Measurements from ENCODE around the gene PPP1R13B.

The PPP1R13B gene

DNA sequence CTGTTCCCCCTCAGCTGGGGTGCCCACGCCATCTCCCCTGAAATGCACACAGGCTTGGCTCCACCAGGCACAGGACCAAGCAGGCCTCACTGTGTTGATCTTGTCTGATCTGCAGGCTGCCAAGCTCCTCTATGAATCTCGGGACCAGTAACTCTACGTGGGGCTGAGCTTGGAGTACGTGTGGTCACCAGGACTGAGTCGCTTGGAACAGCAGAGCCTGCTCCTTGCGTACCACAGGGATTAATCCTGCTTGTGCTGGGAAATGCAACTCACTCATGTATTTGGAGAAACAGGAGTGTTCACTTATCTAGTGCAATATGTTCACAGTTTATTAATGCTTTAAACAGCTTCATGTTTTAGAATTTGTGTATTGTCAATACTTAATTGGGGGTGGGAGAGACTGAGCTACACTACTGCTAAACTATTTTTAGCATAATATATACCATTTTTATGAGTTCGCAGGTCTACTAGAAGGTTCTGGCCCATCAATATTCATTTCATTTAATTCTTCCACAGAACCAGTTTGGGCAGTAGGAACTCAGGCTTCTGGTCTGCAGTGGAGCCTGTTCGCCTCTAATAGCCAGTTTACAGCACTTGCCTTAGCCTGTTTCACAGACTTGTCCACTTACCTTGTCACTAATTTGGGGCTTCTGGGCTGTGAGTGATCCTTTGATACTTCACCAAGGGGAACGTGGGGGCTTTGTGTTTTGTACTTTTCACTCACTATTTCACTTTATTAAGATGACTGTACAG lies 114.3 kb downstream of the PPP1R13B start:
- TF ChIP-seq, protein P1, sequence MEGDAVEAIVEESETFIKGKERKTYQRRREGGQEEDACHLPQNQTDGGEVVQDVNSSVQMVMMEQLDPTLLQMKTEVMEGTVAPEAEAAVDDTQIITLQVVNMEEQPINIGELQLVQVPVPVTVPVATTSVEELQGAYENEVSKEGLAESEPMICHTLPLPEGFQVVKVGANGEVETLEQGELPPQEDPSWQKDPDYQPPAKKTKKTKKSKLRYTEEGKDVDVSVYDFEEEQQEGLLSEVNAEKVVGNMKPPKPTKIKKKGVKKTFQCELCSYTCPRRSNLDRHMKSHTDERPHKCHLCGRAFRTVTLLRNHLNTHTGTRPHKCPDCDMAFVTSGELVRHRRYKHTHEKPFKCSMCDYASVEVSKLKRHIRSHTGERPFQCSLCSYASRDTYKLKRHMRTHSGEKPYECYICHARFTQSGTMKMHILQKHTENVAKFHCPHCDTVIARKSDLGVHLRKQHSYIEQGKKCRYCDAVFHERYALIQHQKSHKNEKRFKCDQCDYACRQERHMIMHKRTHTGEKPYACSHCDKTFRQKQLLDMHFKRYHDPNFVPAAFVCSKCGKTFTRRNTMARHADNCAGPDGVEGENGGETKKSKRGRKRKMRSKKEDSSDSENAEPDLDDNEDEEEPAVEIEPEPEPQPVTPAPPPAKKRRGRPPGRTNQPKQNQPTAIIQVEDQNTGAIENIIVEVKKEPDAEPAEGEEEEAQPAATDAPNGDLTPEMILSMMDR (IDR thresholded peaks at IDR 0.05; ENCODE audit: low read depth, low read length): no peak
- TF ChIP-seq POLR2A (IDR thresholded peaks at IDR 0.05; ENCODE audit: extremely low read depth, insufficient read length) (no peak), MYC (IDR thresholded peaks at IDR 0.05; ENCODE audit: low read depth, low read length) (no peak)
- TF ChIP-seq, protein P2, sequence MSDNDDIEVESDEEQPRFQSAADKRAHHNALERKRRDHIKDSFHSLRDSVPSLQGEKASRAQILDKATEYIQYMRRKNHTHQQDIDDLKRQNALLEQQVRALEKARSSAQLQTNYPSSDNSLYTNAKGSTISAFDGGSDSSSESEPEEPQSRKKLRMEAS (IDR thresholded peaks at IDR 0.05; ENCODE audit: low read depth, low read length): no peak
- DNase-seq (ENCODE audit: low read depth): no peak
- H3K4me3 ChIP-seq (ENCODE audit: low read depth, low read length): no peak overlapping the region

DNA sequence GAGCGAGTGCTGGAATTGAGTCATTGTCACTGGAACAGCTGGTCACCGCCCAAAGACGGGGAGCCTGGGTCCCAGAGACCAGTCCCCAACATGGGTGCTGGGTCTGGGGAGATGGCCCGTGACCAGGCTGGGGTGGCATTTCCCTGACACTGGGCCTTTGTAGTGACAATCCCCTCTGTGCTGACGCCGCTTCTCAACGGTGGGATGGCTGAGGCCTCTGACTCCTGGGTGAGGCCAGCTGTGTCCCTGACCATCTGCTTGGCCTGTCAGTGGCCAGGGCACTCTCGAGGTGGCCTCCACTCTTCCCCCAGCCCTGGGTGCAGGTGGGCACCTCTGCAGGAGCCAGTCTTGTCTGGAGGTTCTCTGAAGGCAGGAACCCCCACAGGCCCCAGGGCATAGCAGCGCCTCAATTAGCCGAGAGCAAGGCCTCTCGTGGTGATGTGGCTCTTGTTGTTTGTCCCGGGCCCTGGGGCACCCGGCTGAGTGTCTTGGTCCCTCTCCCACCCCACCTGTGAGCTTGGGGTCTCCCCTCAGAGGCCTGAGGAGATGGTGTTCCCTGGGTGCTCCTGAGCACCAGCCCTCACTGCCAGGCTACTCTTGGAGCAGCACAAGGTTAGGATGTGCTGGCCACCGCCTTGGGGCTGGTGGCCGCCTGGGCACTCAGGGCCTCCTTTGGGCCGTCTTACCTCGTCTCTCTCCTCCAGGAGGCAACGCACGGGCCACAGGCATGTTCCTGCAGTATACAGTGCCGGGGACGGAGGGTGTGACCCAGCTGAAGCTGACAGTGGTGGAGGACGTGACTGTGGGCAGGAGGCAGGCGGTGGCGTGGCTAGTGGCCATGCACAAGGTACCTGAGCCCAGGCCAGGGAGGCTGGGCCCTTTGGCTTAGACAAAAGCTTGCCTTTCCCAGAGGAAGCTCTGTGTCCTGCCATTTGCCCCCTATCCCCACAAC lies 115.2 kb downstream of the PPP1R13B start:
- no peak for DNase-seq (ENCODE audit: low read depth)
- TF ChIP-seq POLR2A (IDR thresholded peaks at IDR 0.05; ENCODE audit: extremely low read depth, insufficient read length) (no peak), MYC (IDR thresholded peaks at IDR 0.05; ENCODE audit: low read depth, low read length) (no peak)
- TF ChIP-seq, protein P2 (IDR thresholded peaks at IDR 0.05; ENCODE audit: low read depth, low read length): no peak
- TF ChIP-seq, protein P1 (IDR thresholded peaks at IDR 0.05; ENCODE audit: low read depth, low read length): no peak
- no peak overlapping the region for H3K4me3 ChIP-seq (ENCODE audit: low read depth, low read length)

DNA sequence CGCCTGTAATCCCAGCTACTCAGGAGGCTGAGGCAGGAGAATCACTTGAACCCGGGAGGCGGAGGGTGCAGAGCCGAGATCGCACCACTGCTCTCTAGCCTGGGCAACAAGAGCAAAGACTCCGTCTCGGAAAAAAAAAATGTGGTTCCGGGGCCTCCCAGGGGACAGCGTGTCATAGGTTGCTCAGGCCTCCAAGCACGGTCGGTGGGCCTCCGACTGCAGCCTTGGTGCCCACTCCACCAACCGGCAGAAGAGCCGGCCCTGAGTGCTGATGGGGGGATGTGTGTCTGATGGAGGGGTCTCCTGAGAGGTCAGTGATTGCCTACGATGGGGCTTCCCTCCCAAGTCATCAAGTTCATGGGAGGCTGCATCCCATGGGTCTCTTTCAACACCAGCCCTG lies 115.9 kb downstream of the PPP1R13B start:
- DNase-seq (ENCODE audit: low read depth): no peak
- TF ChIP-seq, protein P2 (IDR thresholded peaks at IDR 0.05; ENCODE audit: low read depth, low read length): no peak
- TF ChIP-seq, protein P1 (IDR thresholded peaks at IDR 0.05; ENCODE audit: low read depth, low read length): no peak
- TF ChIP-seq POLR2A (IDR thresholded peaks at IDR 0.05; ENCODE audit: extremely low read depth, insufficient read length) (no peak), MYC (IDR thresholded peaks at IDR 0.05; ENCODE audit: low read depth, low read length) (no peak)
- no peak overlapping the region for H3K4me3 ChIP-seq (ENCODE audit: low read depth, low read length)

DNA sequence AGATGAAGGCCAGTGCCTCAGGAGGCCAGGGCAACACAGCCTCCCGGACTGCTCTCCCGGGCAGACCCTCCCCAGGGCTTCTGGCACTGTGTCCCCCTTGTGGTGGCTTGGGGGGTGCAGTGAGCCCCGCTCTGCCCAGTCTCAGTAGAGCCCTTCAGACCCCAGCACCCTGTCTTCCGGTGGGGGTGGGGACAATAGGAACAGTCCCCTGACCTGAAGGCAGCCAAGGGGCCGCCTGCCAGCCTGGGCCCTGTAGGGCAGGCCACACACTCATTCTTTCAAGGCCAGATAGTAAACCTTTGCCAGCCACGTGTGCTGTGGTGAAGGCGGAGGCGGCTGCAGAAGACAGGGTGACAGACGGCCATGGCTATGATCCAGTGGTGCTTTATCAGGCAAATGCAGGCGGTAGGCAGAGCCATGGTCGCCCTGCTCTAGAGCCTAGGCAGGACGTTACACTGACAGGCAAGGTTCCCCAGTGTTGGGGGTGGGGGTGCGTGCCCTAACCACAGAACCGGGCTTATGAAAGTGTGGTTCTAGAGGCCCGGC lies 116.8 kb downstream of the PPP1R13B start:
- no peak for TF ChIP-seq POLR2A (IDR thresholded peaks at IDR 0.05; ENCODE audit: extremely low read depth, insufficient read length)
- TF ChIP-seq, protein P2 (IDR thresholded peaks at IDR 0.05; ENCODE audit: low read depth, low read length): no peak
- TF ChIP-seq, protein P1 (IDR thresholded peaks at IDR 0.05; ENCODE audit: low read depth, low read length): no peak
- no peak for TF ChIP-seq MYC (IDR thresholded peaks at IDR 0.05; ENCODE audit: low read depth, low read length)
- no peak overlapping the region for H3K4me3 ChIP-seq (ENCODE audit: low read depth, low read length)
- no peak for DNase-seq (ENCODE audit: low read depth)

DNA sequence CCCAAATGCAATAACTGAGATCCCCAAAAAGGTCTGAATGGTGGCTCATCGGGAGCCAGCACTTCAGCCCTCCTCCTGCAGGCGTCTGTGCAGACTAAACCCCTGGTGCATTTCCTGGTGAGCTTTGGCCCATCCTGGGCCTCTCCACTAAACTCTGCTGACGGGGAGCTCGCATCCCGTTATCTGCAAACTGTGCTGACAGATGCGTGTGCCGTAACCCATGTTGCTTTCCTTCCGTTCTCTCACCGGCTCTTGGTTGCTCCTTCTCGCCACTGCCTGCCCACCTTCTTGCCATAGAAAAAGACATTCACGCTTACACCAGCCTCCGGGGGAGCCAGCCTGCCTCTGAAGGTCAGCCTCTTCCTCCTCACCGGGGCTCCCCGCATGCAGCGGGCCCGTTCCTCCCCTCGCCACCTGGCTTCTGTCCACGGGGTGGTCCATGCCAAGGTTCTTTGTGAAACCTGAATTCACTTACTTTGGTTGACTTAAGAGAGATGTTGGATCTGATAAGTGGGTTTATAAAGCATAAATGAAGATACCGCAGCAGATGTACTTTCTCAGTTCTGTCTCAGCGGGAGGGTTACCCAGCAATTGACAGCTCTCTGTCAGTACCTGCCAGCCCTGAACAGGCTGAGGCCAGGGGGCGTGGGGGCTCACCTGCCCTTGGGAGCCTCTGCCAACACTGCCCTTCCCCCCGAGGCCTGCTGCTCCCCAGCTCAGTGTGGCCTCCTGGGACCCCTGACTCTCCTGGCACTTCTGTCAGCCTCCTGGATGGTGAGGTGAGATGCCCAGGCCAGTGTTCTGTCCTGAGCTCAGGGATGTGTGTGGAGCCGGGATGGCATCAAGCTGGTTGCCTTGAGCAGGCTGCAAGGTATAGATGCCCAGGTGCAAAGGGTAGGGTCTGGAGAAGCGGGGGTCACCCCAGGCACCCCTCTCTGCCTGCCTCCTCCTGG lies 117.6 kb downstream of the PPP1R13B start:
- DNase-seq (ENCODE audit: low read depth): no peak
- TF ChIP-seq MYC (IDR thresholded peaks at IDR 0.05; ENCODE audit: low read depth, low read length) (no peak), POLR2A (IDR thresholded peaks at IDR 0.05; ENCODE audit: extremely low read depth, insufficient read length) (no peak)
- TF ChIP-seq, protein P1 (IDR thresholded peaks at IDR 0.05; ENCODE audit: low read depth, low read length): no peak
- TF ChIP-seq, protein P2 (IDR thresholded peaks at IDR 0.05; ENCODE audit: low read depth, low read length): no peak
- H3K4me3 ChIP-seq (ENCODE audit: low read depth, low read length): no peak overlapping the region

All from NB4 (cell line).